Cardiac fibroblast (primary cell): ENCODE measurements around the gene ACTG2.

ENCODE experiments used
- DNase-seq, 2 donors: peaks; one replicate each; pipeline versions ENCODE4 v3.0.0 to v3.0.0-alpha.2; 2010; ENCODE audit warnings: low read depth in 2 of 2
- H3K4me3 ChIP-seq, 2 donors: replicated peaks in 1 of 2; 1 replicate in 1 of 2; 2 replicates in 1 of 2; pipeline ENCODE4 v1.5.1; 2011; ENCODE audit warnings: low read depth in 2 of 2, low read length in 2 of 2, mild to moderate bottlenecking in 2 of 2, moderate library complexity in 1 of 2
- CTCF ChIP-seq: IDR thresholded peaks from one replicate; pipeline ENCODE4 v1.5.1; 2011; ENCODE audit warnings: low read depth, mild to moderate bottlenecking, low read length, inconsistent platforms

Gene ACTG2

GRCh38 chr2:73942664-73943063 is 49.9 kb downstream of the ACTG2 start:
- H3K4me3 ChIP-seq: no peak overlapping the region
- no peak for DNase-seq
- no peak for TF ChIP-seq CTCF

GRCh38 chr2:73944714-73945113 is 51.9 kb downstream of the ACTG2 start:
- TF ChIP-seq CTCF: no peak
- no peak for DNase-seq
- no peak overlapping the region for H3K4me3 ChIP-seq

GRCh38 chr2:73946215-73946614 is 53.4 kb downstream of the ACTG2 start:
- no peak for TF ChIP-seq CTCF
- H3K4me3 ChIP-seq: no peak overlapping the region
- DNase-seq: no peak

- no peak overlapping the region for H3K4me3 ChIP-seq
- DNase-seq: no peak
- TF ChIP-seq CTCF: no peak
Measured at GRCh38 chr2:73946666-73947065, 53.9 kb downstream of the ACTG2 start.

- DNase-seq: no peak
- H3K4me3 ChIP-seq: no peak overlapping the region
- no peak for TF ChIP-seq CTCF
Measured at GRCh38 chr2:73947412-73948018, 54.7 kb downstream of the ACTG2 start.

GRCh38 chr2:73949802-73950201 is 57.0 kb downstream of the ACTG2 start:
- TF ChIP-seq CTCF: no peak
- H3K4me3 ChIP-seq: no peak overlapping the region

More at GRCh38 chr2:73949802-73950201, 57.0 kb downstream of the ACTG2 start:
- no peak for DNase-seq
